ENCODE data around the gene P2RX6.

P2RX6 gene

GRCh38 chr22:20973634-20974286 lies 41.2 kb upstream of the P2RX6 start:
- peaks cover 2% of the 10 kb centered on the region; the same call in 1 of the 2 replicates for H3K4me1 ChIP-seq (ENCODE audit: control insufficient read depth, insufficient read depth, low read length)
- no peak for DNase-seq (ENCODE audit: low read depth, low spot score)
- H3K4me3 ChIP-seq (ENCODE audit: low read length), result no peak overlapping the region
- no peaks in the 10 kb centered on the region for H3K9me3 ChIP-seq (ENCODE audit: control insufficient read depth, insufficient read depth, low read length)
- H3K27me3 ChIP-seq (ENCODE audit: control insufficient read depth, insufficient read depth, low read length), result peaks cover under 1% of the 10 kb centered on the region; the same call in 1 of the 2 replicates
- no peaks in the 10 kb centered on the region for H3K36me3 ChIP-seq (ENCODE audit: control insufficient read depth, insufficient read depth, low read length)
- no peak overlapping the region for H3K27ac ChIP-seq (ENCODE audit: low read length)
- WGBS (ENCODE audit: insufficient coverage, insufficient read length), result no CpG with 5 or more reads among the region's 21 CpGs

DNA sequence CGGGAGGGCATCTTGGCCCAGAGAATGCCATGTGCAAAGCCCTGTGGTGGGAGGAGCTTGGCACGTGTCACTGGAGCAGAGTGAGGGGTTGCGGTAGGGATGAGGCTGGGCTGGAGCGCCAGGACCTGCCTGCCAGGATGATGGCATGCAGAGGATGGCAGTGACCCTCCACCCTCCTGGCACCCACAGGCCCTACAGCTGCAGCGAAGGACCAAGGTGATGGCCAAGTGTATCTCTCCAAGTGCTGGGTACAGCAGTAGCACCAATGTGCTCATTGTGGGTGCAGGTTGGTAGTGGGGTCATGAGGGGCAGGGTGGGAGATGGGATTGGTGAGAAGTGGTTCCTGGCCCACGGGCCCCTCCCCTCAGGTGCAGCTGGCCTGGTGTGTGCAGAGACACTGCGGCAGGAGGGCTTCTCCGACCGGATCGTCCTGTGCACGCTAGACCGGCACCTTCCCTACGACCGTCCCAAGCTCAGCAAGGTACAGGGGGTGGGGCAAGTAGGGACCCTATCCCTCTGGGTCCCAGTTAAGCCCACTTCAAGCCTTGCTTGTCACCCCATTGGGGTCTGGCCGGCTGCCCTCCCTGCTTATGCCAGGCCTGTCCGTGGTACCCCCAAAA lies 40.5 kb upstream of the P2RX6 start:
- Histone ChIP-seq H3K4me3 (ENCODE audit: low read length) (no peak overlapping the region), H3K36me3 (ENCODE audit: control insufficient read depth, insufficient read depth, low read length) (no peaks in the 10 kb centered on the region), H3K27ac (ENCODE audit: low read length) (no peak overlapping the region), H3K4me1 (ENCODE audit: control insufficient read depth, insufficient read depth, low read length) (peaks cover 2% of the 10 kb centered on the region; the same call in 1 of the 2 replicates), H3K9me3 (ENCODE audit: control insufficient read depth, insufficient read depth, low read length) (no peaks in the 10 kb centered on the region), H3K27me3 (ENCODE audit: control insufficient read depth, insufficient read depth, low read length) (no peaks in the 10 kb centered on the region; the same call in 1 of the 2 replicates)
- DNase-seq (ENCODE audit: low read depth, low spot score), result no peak
- WGBS (ENCODE audit: insufficient coverage, insufficient read length), result no CpG with 5 or more reads among the region's 16 CpGs

- DNase-seq (ENCODE audit: low read depth, low spot score), result no peak
- WGBS (ENCODE audit: insufficient coverage, insufficient read length), result no CpG with 5 or more reads among the region's 14 CpGs
Measured at GRCh38 chr22:20975541-20976290, 39.2 kb upstream of the P2RX6 start.

GRCh38 chr22:20976291-20976877 lies 38.6 kb upstream of the P2RX6 start:
- Histone ChIP-seq H3K9me3 (ENCODE audit: control insufficient read depth, insufficient read depth, low read length) (no peaks in the 10 kb centered on the region), H3K4me3 (ENCODE audit: low read length) (no peak overlapping the region), H3K36me3 (ENCODE audit: control insufficient read depth, insufficient read depth, low read length) (no peaks in the 10 kb centered on the region), H3K4me1 (ENCODE audit: control insufficient read depth, insufficient read depth, low read length) (peaks cover 4% of the 10 kb centered on the region; the same call in 1 of the 2 replicates), H3K27me3 (ENCODE audit: control insufficient read depth, insufficient read depth, low read length) (no peaks in the 10 kb centered on the region), H3K27ac (ENCODE audit: low read length) (no peak overlapping the region)
- no peak for DNase-seq (ENCODE audit: low read depth, low spot score)
- WGBS (ENCODE audit: insufficient coverage, insufficient read length), result no CpG with 5 or more reads among the region's 24 CpGs

More at GRCh38 chr22:20975541-20976290, 39.2 kb upstream of the P2RX6 start:
- no peaks in the 10 kb centered on the region for H3K27me3 ChIP-seq (ENCODE audit: control insufficient read depth, insufficient read depth, low read length)
- peaks cover 6% of the 10 kb centered on the region; the same call in 1 of the 2 replicates for H3K4me1 ChIP-seq (ENCODE audit: control insufficient read depth, insufficient read depth, low read length)
- no peaks in the 10 kb centered on the region for H3K9me3 ChIP-seq (ENCODE audit: control insufficient read depth, insufficient read depth, low read length)
- H3K4me3 ChIP-seq (ENCODE audit: low read length), result no peak overlapping the region
- H3K27ac ChIP-seq (ENCODE audit: low read length), result no peak overlapping the region
- H3K36me3 ChIP-seq (ENCODE audit: control insufficient read depth, insufficient read depth, low read length), result no peaks in the 10 kb centered on the region

GRCh38 chr22:20977019-20977418 lies 37.9 kb upstream of the P2RX6 start:
- Histone ChIP-seq H3K27ac (ENCODE audit: low read length) (no peak overlapping the region), H3K36me3 (ENCODE audit: control insufficient read depth, insufficient read depth, low read length) (no peaks in the 10 kb centered on the region; the same call in 1 of the 2 replicates), H3K27me3 (ENCODE audit: control insufficient read depth, insufficient read depth, low read length) (no peaks in the 10 kb centered on the region), H3K4me3 (ENCODE audit: low read length) (no peak overlapping the region), H3K4me1 (ENCODE audit: control insufficient read depth, insufficient read depth, low read length) (peaks cover 4% of the 10 kb centered on the region; the same call in 1 of the 2 replicates), H3K9me3 (ENCODE audit: control insufficient read depth, insufficient read depth, low read length) (no peaks in the 10 kb centered on the region)
- no peak for DNase-seq (ENCODE audit: low read depth, low spot score)
- no CpG with 5 or more reads among the region's 11 CpGs for WGBS (ENCODE audit: insufficient coverage, insufficient read length)

GRCh38 chr22:20977516-20978170 lies 37.3 kb upstream of the P2RX6 start:
- H3K36me3 ChIP-seq (ENCODE audit: control insufficient read depth, insufficient read depth, low read length), result no peaks in the 10 kb centered on the region; the same call in 1 of the 2 replicates
- no peaks in the 10 kb centered on the region for H3K9me3 ChIP-seq (ENCODE audit: control insufficient read depth, insufficient read depth, low read length)
- peaks cover 4% of the 10 kb centered on the region; the same call in 1 of the 2 replicates for H3K4me1 ChIP-seq (ENCODE audit: control insufficient read depth, insufficient read depth, low read length)
- H3K27me3 ChIP-seq (ENCODE audit: control insufficient read depth, insufficient read depth, low read length), result no peaks in the 10 kb centered on the region
- no peak for DNase-seq (ENCODE audit: low read depth, low spot score)
- no peak overlapping the region for H3K27ac ChIP-seq (ENCODE audit: low read length)
- no peak overlapping the region for H3K4me3 ChIP-seq (ENCODE audit: low read length)
- no CpG with 5 or more reads among the region's 17 CpGs for WGBS (ENCODE audit: insufficient coverage, insufficient read length)

GRCh38 chr22:20978419-20978818 lies 36.5 kb upstream of the P2RX6 start:
- peaks cover 5% of the 10 kb centered on the region for H3K4me1 ChIP-seq (ENCODE audit: control insufficient read depth, insufficient read depth, low read length)
- H3K36me3 ChIP-seq (ENCODE audit: control insufficient read depth, insufficient read depth, low read length), result no peaks in the 10 kb centered on the region; the same call in 1 of the 2 replicates
- no peaks in the 10 kb centered on the region for H3K9me3 ChIP-seq (ENCODE audit: control insufficient read depth, insufficient read depth, low read length)
- no peaks in the 10 kb centered on the region for H3K27me3 ChIP-seq (ENCODE audit: control insufficient read depth, insufficient read depth, low read length)
- WGBS (ENCODE audit: insufficient coverage, insufficient read length), result no CpG with 5 or more reads among the region's 2 CpGs
- no peak overlapping the region for H3K27ac ChIP-seq (ENCODE audit: low read length)
- no peak overlapping the region for H3K4me3 ChIP-seq (ENCODE audit: low read length)
- DNase-seq (ENCODE audit: low read depth, low spot score), result no peak

DNA sequence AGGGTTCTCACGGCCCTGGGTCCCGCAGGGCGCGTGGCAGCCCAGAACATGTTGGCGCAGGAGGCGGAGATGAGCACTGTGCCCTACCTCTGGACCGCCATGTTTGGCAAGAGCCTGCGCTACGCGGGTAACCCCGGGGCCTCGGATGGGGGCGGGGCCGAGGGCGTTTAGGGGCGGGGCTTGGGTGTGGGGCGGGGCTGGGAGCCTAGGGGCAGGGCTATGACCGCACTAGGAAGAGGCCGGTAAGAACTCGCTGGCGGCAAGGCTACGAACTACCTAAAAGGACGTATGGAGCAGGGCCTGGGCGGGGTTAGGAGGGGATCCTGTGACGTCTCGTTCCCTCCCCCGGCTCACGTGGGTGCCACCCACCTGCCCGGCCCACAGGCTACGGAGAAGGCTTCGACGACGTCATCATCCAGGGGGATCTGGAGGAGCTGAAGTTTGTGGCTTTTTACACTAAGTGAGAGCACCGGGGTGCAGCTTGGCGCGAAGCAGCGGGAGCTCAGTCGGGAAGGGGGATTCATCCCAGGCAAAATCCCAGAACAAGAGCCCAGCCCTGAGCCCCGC lies 35.6 kb upstream of the P2RX6 start:
- no peaks in the 10 kb centered on the region for H3K9me3 ChIP-seq (ENCODE audit: control insufficient read depth, insufficient read depth, low read length)
- H3K36me3 ChIP-seq (ENCODE audit: control insufficient read depth, insufficient read depth, low read length), result no peaks in the 10 kb centered on the region; the same call in 1 of the 2 replicates
- no peak overlapping the region for H3K27ac ChIP-seq (ENCODE audit: low read length)
- peaks cover 5% of the 10 kb centered on the region for H3K4me1 ChIP-seq (ENCODE audit: control insufficient read depth, insufficient read depth, low read length)
- no peaks in the 10 kb centered on the region for H3K27me3 ChIP-seq (ENCODE audit: control insufficient read depth, insufficient read depth, low read length)
- peak overlapping the region; percentile 7; the same call in 1 of the 2 replicates for H3K4me3 ChIP-seq (ENCODE audit: low read length)
- no peak for DNase-seq (ENCODE audit: low read depth, low spot score)
- WGBS (ENCODE audit: insufficient coverage, insufficient read length), result no CpG with 5 or more reads among the region's 39 CpGs

DNA sequence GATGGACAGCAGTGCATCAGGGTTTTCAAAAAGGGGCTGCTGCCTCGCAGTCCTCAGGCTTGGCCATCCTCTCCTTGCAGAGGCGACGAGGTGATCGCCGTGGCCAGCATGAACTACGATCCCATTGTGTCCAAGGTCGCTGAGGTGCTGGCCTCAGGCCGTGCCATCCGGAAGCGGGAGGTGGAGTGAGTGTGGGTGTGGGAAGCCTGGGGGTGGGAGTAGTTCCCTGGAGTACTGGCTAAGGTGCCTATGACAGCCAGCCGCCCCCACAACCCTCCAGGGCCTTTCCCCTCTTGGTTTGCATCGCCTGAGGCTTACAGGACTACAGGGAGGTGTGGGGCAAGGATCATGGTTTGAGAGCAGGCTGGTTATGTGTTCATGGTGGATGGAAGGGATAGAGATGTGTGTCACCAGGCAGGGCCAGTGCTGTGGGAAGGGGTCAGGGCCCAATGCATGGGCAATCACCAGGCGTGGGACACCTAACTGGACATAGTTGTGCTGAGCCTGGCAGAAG lies 35.0 kb upstream of the P2RX6 start:
- peaks cover 5% of the 10 kb centered on the region for H3K4me1 ChIP-seq (ENCODE audit: control insufficient read depth, insufficient read depth, low read length)
- no peak overlapping the region for H3K27ac ChIP-seq (ENCODE audit: low read length)
- H3K27me3 ChIP-seq (ENCODE audit: control insufficient read depth, insufficient read depth, low read length), result no peaks in the 10 kb centered on the region
- H3K36me3 ChIP-seq (ENCODE audit: control insufficient read depth, insufficient read depth, low read length), result no peaks in the 10 kb centered on the region; the same call in 1 of the 2 replicates
- no peak overlapping the region; the same call in 1 of the 2 replicates for H3K4me3 ChIP-seq (ENCODE audit: low read length)
- no peaks in the 10 kb centered on the region for H3K9me3 ChIP-seq (ENCODE audit: control insufficient read depth, insufficient read depth, low read length)
- DNase-seq (ENCODE audit: low read depth, low spot score), result no peak
- no CpG with 5 or more reads among the region's 13 CpGs for WGBS (ENCODE audit: insufficient coverage, insufficient read length)

Data from iPS DF 6.9 (cell line).